K562 (cell line): Measurements from ENCODE around the gene LAPTM5. TPM values are rescaled to one million over a fixed set of nuclear protein-coding genes. Genes with fewer than 3 reads are reported as not detected.

Source experiments
- CCAR2 ChIP-seq: fragments of 200-400 bp; formaldehyde crosslinking; IDR thresholded peaks from 2 replicates; pipeline ENCODE4 v1.6.1; 2017; ENCODE audit warnings: mild to moderate bottlenecking, low read depth, low read length
- CCNT2 ChIP-seq: IDR thresholded peaks from 2 replicates; pipeline ENCODE4 v1.6.1; 2011; ENCODE audit warnings: borderline replicate concordance, low read depth, mild to moderate bottlenecking, moderate library complexity, mixed read lengths, low read length; ENCODE audit not compliant: insufficient read length; ENCODE audit errors: extremely low read depth
- CSDE1 ChIP-seq, 2 experiments: fragments of 450-650 bp; IDR thresholded peaks; 2 replicates each; pipeline ENCODE4 v1.6.1; 2016; ENCODE audit warnings: mild to moderate bottlenecking in 1 of 2
- EZH2 ChIP-seq: IDR thresholded peaks from 2 replicates; pipeline ENCODE4 v1.6.1; 2012; ENCODE audit warnings: low read depth, mild to moderate bottlenecking, inconsistent platforms, low read length, borderline replicate concordance
- GABPB2 ChIP-seq: fragments of 250-450 bp; sonication (Bioruptor Pico); conservative IDR thresholded peaks from 2 replicates; pipeline ENCODE4 v1.5.1; 2021; ENCODE audit warnings: mild to moderate bottlenecking
- LARP7 ChIP-seq: fragments of 450-650 bp; IDR thresholded peaks from 2 replicates; pipeline ENCODE4 v1.6.1; 2016
- NUFIP1 ChIP-seq: fragments of 450-650 bp; IDR thresholded peaks from 2 replicates; pipeline ENCODE4 v1.6.1; 2018; ENCODE audit not compliant: partially characterized antibody
- POLR2H ChIP-seq: IDR thresholded peaks from 2 replicates; pipeline ENCODE4 v1.6.1; 2016; ENCODE audit warnings: missing genetic modification characterization, low read depth, mild to moderate bottlenecking, control low read depth, missing compliant biosample characterization, moderate library complexity
- SRSF1 ChIP-seq: fragments of 200-400 bp; formaldehyde crosslinking; IDR thresholded peaks from 2 replicates; pipeline ENCODE4 v1.6.1; 2017; ENCODE audit warnings: mild to moderate bottlenecking, low read depth, low read length, moderate library complexity
- ZFP1 ChIP-seq: fragments of 450-650 bp; formaldehyde crosslinking; IDR thresholded peaks from 2 replicates; pipeline ENCODE4 v1.4.0; 2020; ENCODE audit warnings: mild to moderate bottlenecking, mixed read lengths
- ZNF174 ChIP-seq: fragments of 250-450 bp; sonication (Bioruptor Pico); IDR thresholded peaks from 2 replicates; pipeline ENCODE4 v1.4.0; 2020; ENCODE audit warnings: mild to moderate bottlenecking
- ZNF311 ChIP-seq: fragments of 250-450 bp; sonication (Bioruptor Pico); IDR thresholded peaks from 2 replicates; pipeline ENCODE4 v1.4.0; 2020; ENCODE audit warnings: mild to moderate bottlenecking, moderate library complexity
- ZNF347 ChIP-seq: fragments of 450-650 bp; formaldehyde crosslinking; IDR thresholded peaks from 2 replicates; pipeline ENCODE4 v1.4.0; 2020; ENCODE audit warnings: low read depth, mild to moderate bottlenecking, moderate library complexity
- ZNF551 ChIP-seq: fragments of 250-450 bp; sonication (Bioruptor Pico); IDR thresholded peaks from 2 replicates; pipeline ENCODE4 v1.5.0; 2021; ENCODE audit warnings: mild to moderate bottlenecking, moderate library complexity
- ZSCAN32 ChIP-seq: fragments of 450-650 bp; formaldehyde crosslinking; IDR thresholded peaks from 2 replicates; pipeline ENCODE4 v1.4.0; 2020; ENCODE audit warnings: mild to moderate bottlenecking, moderate library complexity
- polyA plus RNA-seq, 8 experiments: library from polyadenylated mRNA; depleted of rRNA in 4 of 8; stranded (reverse) in 5 of 8; unstranded in 3 of 8; fragments of >200 nt; fragmentation: Nextera tagmentation in 2 of 8; fragmentation: Illumina TruSeq in 1 of 8; extraction: Ambion mirVana in 2 of 8; extraction: Trizol in 1 of 8; gene quantifications; 2 replicates each; pipeline versions ENCODE4 v1.2.1 to v1.2.3, GENCODE V29; 2011 to 2014; ENCODE audit warnings: inconsistent platforms in 1 of 8, missing spikeins in 1 of 8
- total RNA-seq, 7 experiments: library from RNA; depleted of rRNA in 6 of 7; stranded (reverse); fragments of >200 nt in 6 of 7; fragmentation: Illumina TruSeq in 2 of 7; extraction: Trizol in 2 of 7; gene quantifications; 2 replicates each; pipeline versions ENCODE4 v1.2.1 to v1.2.3, GENCODE V29; 2011 to 2021; ENCODE audit warnings: low replicate concordance in 1 of 7
- TF ChIP-seq, protein P1 (sequence below): fragments of 450-650 bp; IDR thresholded peaks from one replicate; pipeline ENCODE4 v1.6.1; 2018; ENCODE audit warnings: mild to moderate bottlenecking, moderate library complexity; ENCODE audit not compliant: partially characterized antibody
- TF ChIP-seq, protein P2 (sequence below): fragments of 450-650 bp; IDR thresholded peaks from 2 replicates; pipeline ENCODE4 v1.6.1; 2014; ENCODE audit warnings: low read depth, mild to moderate bottlenecking, moderate library complexity, borderline replicate concordance
- TF ChIP-seq, protein P3 (sequence below), 2 experiments: fragments of 450-650 bp in 1 of 2; IDR thresholded peaks; 2 replicates each; pipeline ENCODE4 v1.6.1; 2011 to 2017; ENCODE audit warnings: low read depth in 2 of 2, antibody characterized with exemption in 1 of 2, borderline replicate concordance in 1 of 2, low read length in 1 of 2, mild to moderate bottlenecking in 1 of 2, mixed read lengths in 1 of 2; ENCODE audit not compliant: control insufficient read depth in 1 of 2
- TF ChIP-seq, protein P4 (sequence below), 3 experiments: fragments of 200-800 bp in 1 of 3; fragments of 250-450 bp in 1 of 3; fragments of 450-650 bp in 1 of 3; sonication (Bioruptor Pico) in 1 of 3; sonication (Bioruptor generic) in 1 of 3; formaldehyde crosslinking in 1 of 3; IDR thresholded peaks; 2 replicates each; pipeline versions ENCODE4 v1.6.1 to v1.8.0; 2016 to 2022; ENCODE audit warnings: mild to moderate bottlenecking in 2 of 3, missing genetic modification characterization in 2 of 3, missing compliant biosample characterization in 1 of 3, moderate library complexity in 1 of 3

The LAPTM5 gene
- total and polyA plus RNA-seq, 9 of the 15 experiments (the other 6 are each of a cell fraction or from before 2014, with no cell fraction given): 2.4 to 47.3 (median 20.3) TPM

DNA sequence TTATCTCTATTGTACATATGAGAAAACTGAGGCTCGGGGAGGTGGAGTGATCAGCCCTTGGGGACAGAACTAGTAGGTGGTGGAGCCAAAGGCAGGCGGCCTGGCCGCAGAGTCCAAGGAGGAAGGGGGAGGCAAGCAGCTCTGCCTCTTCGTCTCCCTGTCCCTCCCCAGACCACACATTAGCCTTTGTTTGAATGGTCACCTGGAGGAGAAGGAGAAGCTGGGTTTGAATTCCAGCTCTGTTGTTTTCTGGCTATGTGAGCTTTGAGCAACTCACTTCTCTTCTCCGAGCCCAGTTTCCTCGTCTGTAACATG is 21.4 kb upstream of the LAPTM5 start (continued):
- TF ChIP-seq SRSF1 (no peak), POLR2H (tag) (peak; percentile 74; the same call in 1 of the 2 replicates), CSDE1 (IDR thresholded peaks at IDR 0.05) (0 out of 4 replicates have a peak, but pooled peaks of 1 of the 2 experiments have one; percentile 3), ZNF174 (CRISPR knock-in tag) (no peak), ZNF347 (no peak), ZSCAN32 (no peak), NUFIP1 (no peak), ZNF311 (CRISPR knock-in tag) (no peak), CCAR2 (no peak), ZNF551 (peak; percentile 62; the same call in 1 of the 2 replicates), ZFP1 (0 out of 2 replicates have a peak, but pooled peaks have one; percentile 4), EZH2 (no peak), GABPB2 (peak; percentile 72; the same call in 1 of the 2 replicates), CCNT2 (no peak), LARP7 (no peak)
- TF ChIP-seq, protein P1, sequence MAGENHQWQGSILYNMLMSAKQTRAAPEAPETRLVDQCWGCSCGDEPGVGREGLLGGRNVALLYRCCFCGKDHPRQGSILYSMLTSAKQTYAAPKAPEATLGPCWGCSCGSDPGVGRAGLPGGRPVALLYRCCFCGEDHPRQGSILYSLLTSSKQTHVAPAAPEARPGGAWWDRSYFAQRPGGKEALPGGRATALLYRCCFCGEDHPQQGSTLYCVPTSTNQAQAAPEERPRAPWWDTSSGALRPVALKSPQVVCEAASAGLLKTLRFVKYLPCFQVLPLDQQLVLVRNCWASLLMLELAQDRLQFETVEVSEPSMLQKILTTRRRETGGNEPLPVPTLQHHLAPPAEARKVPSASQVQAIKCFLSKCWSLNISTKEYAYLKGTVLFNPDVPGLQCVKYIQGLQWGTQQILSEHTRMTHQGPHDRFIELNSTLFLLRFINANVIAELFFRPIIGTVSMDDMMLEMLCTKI: no peak
- TF ChIP-seq, protein P2, sequence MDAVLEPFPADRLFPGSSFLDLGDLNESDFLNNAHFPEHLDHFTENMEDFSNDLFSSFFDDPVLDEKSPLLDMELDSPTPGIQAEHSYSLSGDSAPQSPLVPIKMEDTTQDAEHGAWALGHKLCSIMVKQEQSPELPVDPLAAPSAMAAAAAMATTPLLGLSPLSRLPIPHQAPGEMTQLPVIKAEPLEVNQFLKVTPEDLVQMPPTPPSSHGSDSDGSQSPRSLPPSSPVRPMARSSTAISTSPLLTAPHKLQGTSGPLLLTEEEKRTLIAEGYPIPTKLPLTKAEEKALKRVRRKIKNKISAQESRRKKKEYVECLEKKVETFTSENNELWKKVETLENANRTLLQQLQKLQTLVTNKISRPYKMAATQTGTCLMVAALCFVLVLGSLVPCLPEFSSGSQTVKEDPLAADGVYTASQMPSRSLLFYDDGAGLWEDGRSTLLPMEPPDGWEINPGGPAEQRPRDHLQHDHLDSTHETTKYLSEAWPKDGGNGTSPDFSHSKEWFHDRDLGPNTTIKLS: no peak
- TF ChIP-seq, protein P3, sequence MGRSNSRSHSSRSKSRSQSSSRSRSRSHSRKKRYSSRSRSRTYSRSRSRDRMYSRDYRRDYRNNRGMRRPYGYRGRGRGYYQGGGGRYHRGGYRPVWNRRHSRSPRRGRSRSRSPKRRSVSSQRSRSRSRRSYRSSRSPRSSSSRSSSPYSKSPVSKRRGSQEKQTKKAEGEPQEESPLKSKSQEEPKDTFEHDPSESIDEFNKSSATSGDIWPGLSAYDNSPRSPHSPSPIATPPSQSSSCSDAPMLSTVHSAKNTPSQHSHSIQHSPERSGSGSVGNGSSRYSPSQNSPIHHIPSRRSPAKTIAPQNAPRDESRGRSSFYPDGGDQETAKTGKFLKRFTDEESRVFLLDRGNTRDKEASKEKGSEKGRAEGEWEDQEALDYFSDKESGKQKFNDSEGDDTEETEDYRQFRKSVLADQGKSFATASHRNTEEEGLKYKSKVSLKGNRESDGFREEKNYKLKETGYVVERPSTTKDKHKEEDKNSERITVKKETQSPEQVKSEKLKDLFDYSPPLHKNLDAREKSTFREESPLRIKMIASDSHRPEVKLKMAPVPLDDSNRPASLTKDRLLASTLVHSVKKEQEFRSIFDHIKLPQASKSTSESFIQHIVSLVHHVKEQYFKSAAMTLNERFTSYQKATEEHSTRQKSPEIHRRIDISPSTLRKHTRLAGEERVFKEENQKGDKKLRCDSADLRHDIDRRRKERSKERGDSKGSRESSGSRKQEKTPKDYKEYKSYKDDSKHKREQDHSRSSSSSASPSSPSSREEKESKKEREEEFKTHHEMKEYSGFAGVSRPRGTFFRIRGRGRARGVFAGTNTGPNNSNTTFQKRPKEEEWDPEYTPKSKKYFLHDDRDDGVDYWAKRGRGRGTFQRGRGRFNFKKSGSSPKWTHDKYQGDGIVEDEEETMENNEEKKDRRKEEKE (IDR thresholded peaks at IDR 0.05; ENCODE audit: borderline replicate concordance in 1 of 2, control insufficient read depth in 1 of 2, low read depth in 2 of 2, low read length in 1 of 2): no peak
- TF ChIP-seq, protein P4, sequence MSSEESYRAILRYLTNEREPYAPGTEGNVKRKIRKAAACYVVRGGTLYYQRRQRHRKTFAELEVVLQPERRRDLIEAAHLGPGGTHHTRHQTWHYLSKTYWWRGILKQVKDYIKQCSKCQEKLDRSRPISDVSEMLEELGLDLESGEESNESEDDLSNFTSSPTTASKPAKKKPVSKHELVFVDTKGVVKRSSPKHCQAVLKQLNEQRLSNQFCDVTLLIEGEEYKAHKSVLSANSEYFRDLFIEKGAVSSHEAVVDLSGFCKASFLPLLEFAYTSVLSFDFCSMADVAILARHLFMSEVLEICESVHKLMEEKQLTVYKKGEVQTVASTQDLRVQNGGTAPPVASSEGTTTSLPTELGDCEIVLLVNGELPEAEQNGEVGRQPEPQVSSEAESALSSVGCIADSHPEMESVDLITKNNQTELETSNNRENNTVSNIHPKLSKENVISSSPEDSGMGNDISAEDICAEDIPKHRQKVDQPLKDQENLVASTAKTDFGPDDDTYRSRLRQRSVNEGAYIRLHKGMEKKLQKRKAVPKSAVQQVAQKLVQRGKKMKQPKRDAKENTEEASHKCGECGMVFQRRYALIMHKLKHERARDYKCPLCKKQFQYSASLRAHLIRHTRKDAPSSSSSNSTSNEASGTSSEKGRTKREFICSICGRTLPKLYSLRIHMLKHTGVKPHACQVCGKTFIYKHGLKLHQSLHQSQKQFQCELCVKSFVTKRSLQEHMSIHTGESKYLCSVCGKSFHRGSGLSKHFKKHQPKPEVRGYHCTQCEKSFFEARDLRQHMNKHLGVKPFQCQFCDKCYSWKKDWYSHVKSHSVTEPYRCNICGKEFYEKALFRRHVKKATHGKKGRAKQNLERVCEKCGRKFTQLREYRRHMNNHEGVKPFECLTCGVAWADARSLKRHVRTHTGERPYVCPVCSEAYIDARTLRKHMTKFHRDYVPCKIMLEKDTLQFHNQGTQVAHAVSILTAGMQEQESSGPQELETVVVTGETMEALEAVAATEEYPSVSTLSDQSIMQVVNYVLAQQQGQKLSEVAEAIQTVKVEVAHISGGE (CRISPR knock-in tag; IDR thresholded peaks at IDR 0.05): no peak; a peak in 1 of 6 replicates
